Natural killer cell (primary cell): ENCODE measurements around the gene IL22. TPM values are rescaled to one million over a fixed set of nuclear protein-coding genes. Genes with fewer than 3 reads are reported as not detected.
A peak's percentile ranks its signal among the peaks of the same experiment; 100 is the strongest.

Experiments used
- ATAC-seq, 3 donors: fragments of 150-1000 bp in 2 of 3; fragments of 200-7000 bp in 1 of 3; cut with Tn5 transposase; 1 replicate in 1 of 3; 2 replicates in 2 of 3; pipeline ENCODE4 v1.10.0; 2021; ENCODE audit warnings: mild to moderate bottlenecking in 2 of 3, moderate library complexity in 2 of 3
- DNase-seq, 2 donors: peaks; one replicate each; pipeline versions ENCODE4 v3.0.0 to v3.0.0-alpha.2; 2013 to 2021; ENCODE audit warnings: mixed read lengths in 1 of 2
- H3K27ac ChIP-seq: one replicate; pipeline ENCODE4 v1.5.1; 2013; ENCODE audit warnings: mild to moderate bottlenecking, low read length
- H3K27me3 ChIP-seq: one replicate; pipeline ENCODE4 v1.6.1; 2013; ENCODE audit warnings: low read length; ENCODE audit not compliant: control insufficient read depth, insufficient read depth
- H3K36me3 ChIP-seq: one replicate; pipeline ENCODE4 v1.6.1; 2013; ENCODE audit warnings: low read length; ENCODE audit not compliant: control insufficient read depth, insufficient read depth
- H3K4me1 ChIP-seq: one replicate; pipeline ENCODE4 v1.6.1; 2013; ENCODE audit warnings: low read length; ENCODE audit not compliant: control insufficient read depth, insufficient read depth
- H3K4me3 ChIP-seq: one replicate; pipeline ENCODE4 v1.5.1; 2013; ENCODE audit warnings: low read length
- H3K9me3 ChIP-seq: one replicate; pipeline ENCODE4 v1.6.1; 2013; ENCODE audit warnings: low read length; ENCODE audit not compliant: control insufficient read depth, insufficient read depth
- H3K27ac Mint-ChIP-seq, 2 donors: one replicate each; pipeline ENCODE4 v1.8.0; 2022; ENCODE audit warnings: mild to moderate bottlenecking in 2 of 2, mixed read lengths in 2 of 2, moderate library complexity in 1 of 2
- H3K27me3 Mint-ChIP-seq, 2 donors: one replicate each; pipeline ENCODE4 v1.8.0; 2022; ENCODE audit warnings: low read depth in 2 of 2, mixed read lengths in 2 of 2
- H3K36me3 Mint-ChIP-seq: one replicate; pipeline ENCODE4 v1.8.0; 2022; ENCODE audit warnings: mixed read lengths
- H3K4me1 Mint-ChIP-seq, 2 donors: one replicate each; pipeline ENCODE4 v1.8.0; 2022; ENCODE audit warnings: mixed read lengths in 2 of 2
- H3K4me3 Mint-ChIP-seq: one replicate; pipeline ENCODE4 v1.8.0; 2022; ENCODE audit warnings: mild to moderate bottlenecking, moderate library complexity, mixed read lengths
- H3K9me3 Mint-ChIP-seq, 2 donors: one replicate each; pipeline ENCODE4 v1.8.0; 2022; ENCODE audit warnings: mixed read lengths in 2 of 2
- WGBS: methylation state at CpG from one replicate; pipeline ENCODE4 v1.1.7; 2013; ENCODE audit warnings: missing lambda C conversion rate; ENCODE audit not compliant: insufficient coverage; 5-methylcytosine and 5-hydroxymethylcytosine counted together
- intact Hi-C: fragments of 100-400 bp; cut with micrococcal nuclease; formaldehyde crosslinking; loops from one replicate; pipeline ENCODE4 v1.14.2; 2022
- total RNA-seq, 4 donors: library from RNA; stranded (reverse); fragments of 120-200 nt in 1 of 4; gene quantifications; one replicate each; pipeline versions ENCODE4 v1.2.3 to v1.2.4, GENCODE V29; 2013 to 2022
- TF ChIP-seq, protein P1 (sequence below): fragments of 200-600 bp; IDR thresholded peaks from one replicate; pipeline ENCODE4 v1.8.0; 2022; ENCODE audit warnings: antibody characterized with exemption

Gene IL22
- total RNA-seq, 3 donors from 2014 or later (not counting 1 experiment from before 2014, with no cell fraction given) = not detected

- Histone ChIP-seq H3K4me3 (no peak overlapping the region), H3K36me3 (no peaks in the 10 kb centered on the region), H3K4me1 (no peaks in the 10 kb centered on the region), H3K27me3 (no peaks in the 10 kb centered on the region), H3K9me3 (no peaks in the 10 kb centered on the region), H3K27ac (no peak overlapping the region)
- ATAC-seq (no peak), DNase-seq (no peak)
- Mint-ChIP-seq H3K27ac (no peak overlapping the region), H3K9me3 (no peaks in the 10 kb centered on the region), H3K36me3 (no peaks in the 10 kb centered on the region), H3K4me3 (no peak overlapping the region), H3K4me1 (no peaks in the 10 kb centered on the region), H3K27me3 (peaks cover 11 to 16% of the 10 kb centered on the region in 2 donors)
- intact Hi-C loops = no loop called here
- 93% methylated on average over 2 of the region's 2 CpGs for WGBS
- TF ChIP-seq, protein P1, sequence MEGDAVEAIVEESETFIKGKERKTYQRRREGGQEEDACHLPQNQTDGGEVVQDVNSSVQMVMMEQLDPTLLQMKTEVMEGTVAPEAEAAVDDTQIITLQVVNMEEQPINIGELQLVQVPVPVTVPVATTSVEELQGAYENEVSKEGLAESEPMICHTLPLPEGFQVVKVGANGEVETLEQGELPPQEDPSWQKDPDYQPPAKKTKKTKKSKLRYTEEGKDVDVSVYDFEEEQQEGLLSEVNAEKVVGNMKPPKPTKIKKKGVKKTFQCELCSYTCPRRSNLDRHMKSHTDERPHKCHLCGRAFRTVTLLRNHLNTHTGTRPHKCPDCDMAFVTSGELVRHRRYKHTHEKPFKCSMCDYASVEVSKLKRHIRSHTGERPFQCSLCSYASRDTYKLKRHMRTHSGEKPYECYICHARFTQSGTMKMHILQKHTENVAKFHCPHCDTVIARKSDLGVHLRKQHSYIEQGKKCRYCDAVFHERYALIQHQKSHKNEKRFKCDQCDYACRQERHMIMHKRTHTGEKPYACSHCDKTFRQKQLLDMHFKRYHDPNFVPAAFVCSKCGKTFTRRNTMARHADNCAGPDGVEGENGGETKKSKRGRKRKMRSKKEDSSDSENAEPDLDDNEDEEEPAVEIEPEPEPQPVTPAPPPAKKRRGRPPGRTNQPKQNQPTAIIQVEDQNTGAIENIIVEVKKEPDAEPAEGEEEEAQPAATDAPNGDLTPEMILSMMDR = no peak
Observed at GRCh38 chr12:68229956-68230355, 23.4 kb downstream of the IL22 start.

DNA sequence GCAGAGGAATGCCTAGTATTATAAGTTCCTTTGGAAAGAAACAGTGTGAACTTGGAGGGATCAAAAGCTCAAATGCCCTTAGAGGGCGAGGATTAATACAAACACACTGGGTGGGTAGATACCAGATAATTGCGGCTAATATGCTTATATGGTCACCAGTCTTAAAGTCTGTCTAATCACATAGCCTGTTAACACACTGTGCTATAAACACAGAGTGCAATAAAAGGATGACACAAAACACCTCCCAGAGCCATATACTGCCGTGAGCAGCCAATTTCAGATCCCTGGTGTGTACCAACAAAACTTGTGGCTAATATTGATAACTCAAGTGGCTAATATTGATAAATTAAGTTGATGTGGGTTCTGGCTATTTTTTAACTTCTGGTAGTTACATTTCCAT is 26.0 kb downstream of the IL22 start:
- intact Hi-C loops = no loop called here
- WGBS = 97% methylated on average over 2 of the region's 3 CpGs
- Mint-ChIP-seq H3K4me1 (peaks cover 6 to 7% of the 10 kb centered on the region in 2 donors), H3K36me3 (no peaks in the 10 kb centered on the region), H3K9me3 (no peaks in the 10 kb centered on the region), H3K4me3 (no peak overlapping the region), H3K27ac (no peak overlapping the region), H3K27me3 (peaks cover 5 to 20% of the 10 kb centered on the region in 2 donors)
- Histone ChIP-seq H3K27me3 (no peaks in the 10 kb centered on the region), H3K4me1 (peaks cover 4% of the 10 kb centered on the region), H3K27ac (no peak overlapping the region), H3K9me3 (no peaks in the 10 kb centered on the region), H3K4me3 (no peak overlapping the region), H3K36me3 (no peaks in the 10 kb centered on the region)
- ATAC-seq (no peak), DNase-seq (no peak)
- TF ChIP-seq, protein P1 = no peak

DNA sequence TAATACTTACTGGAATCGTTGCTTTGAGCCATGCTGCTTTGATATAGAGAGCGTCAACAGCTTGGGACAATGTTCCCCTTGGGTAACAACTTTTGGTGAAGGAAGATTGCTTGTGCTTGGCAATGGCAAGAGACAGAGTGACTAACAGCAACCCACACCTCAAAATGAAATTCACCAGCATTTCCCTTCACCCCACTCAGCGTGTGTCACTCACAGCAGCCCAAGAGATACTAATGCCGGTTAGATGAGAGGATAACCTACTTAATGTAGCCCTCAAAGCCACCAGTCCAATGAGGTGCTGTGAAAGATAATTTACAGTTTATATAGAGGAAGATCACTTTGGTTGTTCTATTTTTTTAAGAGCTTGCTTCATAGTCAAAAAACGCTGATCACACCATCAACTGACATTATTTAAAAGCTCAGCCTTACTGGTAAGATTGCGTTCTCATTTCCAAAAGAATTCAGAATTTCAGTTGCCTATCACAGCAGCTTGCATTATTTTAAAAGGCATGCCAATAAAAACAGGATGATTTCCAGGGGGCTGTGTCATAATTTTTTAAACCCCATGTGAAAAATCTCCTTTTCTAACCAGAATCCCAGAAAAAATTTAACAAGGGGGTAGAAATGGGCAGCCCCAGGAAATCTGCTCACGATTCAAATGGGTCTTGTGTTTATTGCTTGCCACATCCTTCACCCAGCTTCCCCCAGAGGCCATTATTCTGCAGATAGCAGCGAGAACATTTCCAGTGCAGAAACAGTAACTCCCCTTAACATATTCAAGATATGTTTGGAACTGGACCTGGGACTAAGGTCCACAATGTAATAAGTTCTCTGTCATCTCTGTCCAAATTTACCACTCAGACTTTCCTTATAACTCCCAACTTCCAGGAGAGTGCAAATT is 27.6 kb downstream of the IL22 start, which contains the start of gene IL26:
Gene IL26, minus strand, starts transcription at position 235 of the 901 bp plus-strand sequence. Its CDS starts 54 bp downstream, at position 181.
- no peaks in the 10 kb centered on the region for H3K9me3 Mint-ChIP-seq
- WGBS = 49% methylated on average over 8 of the region's 8 CpGs
- TF ChIP-seq, protein P1 = no peak
- H3K27me3 ChIP-seq = no peaks in the 10 kb centered on the region
- H3K27ac Mint-ChIP-seq = no peak within 1 kb of the TSS
- no peaks in the 10 kb centered on the region for H3K36me3 ChIP-seq
- H3K9me3 ChIP-seq = no peaks in the 10 kb centered on the region
- H3K4me1 ChIP-seq = peaks cover 4% of the 10 kb centered on the region
- H3K36me3 Mint-ChIP-seq = no peaks in the 10 kb centered on the region
- peaks cover 8 to 20% of the 10 kb centered on the region in 2 donors for H3K27me3 Mint-ChIP-seq
- DNase-seq = peak in 1 of 2 donors; percentile 20
- intact Hi-C loops = no loop called here
- no peak within 1 kb of the TSS for H3K27ac ChIP-seq
- no peak within 1 kb of the TSS for H3K4me3 ChIP-seq
- no peak within 1 kb of the TSS for H3K4me3 Mint-ChIP-seq
- H3K4me1 Mint-ChIP-seq = peaks cover 6 to 7% of the 10 kb centered on the region in 2 donors
- no peak for ATAC-seq
